ENCODE results near the gene ZNF20.

Gene ZNF20

GRCh38 chr19:12139885-12140544, at the start of gene ZNF20:
Gene ZNF20, minus strand, starts transcription at chr19:12140350. Its CDS starts 168 bp downstream, at chr19:12140182.
- intact Hi-C loops (cut with DNase I), result loop anchor here (5.0 to 10.0 kb wide), 2 partner anchors 75 to 343 kb away; partner anchors contain the start of genes ZNF491 and ZNF844

GRCh38 chr19:12187625-12188024, 47.5 kb upstream of the ZNF20 start:
- intact Hi-C loops (cut with DNase I), result no loop called here

More at GRCh38 chr19:12139885-12140544, at the start of gene ZNF20:
- DNase-seq, result peak; percentile 90 to 99 (median 96)

GRCh38 chr19:12180377-12180776, 40.2 kb upstream of the ZNF20 start:
- no peak for DNase-seq
- intact Hi-C loops (cut with DNase I), result no loop called here

More at GRCh38 chr19:12187625-12188024, 47.5 kb upstream of the ZNF20 start:
- no peak for DNase-seq

- DNase-seq, result no peak
- intact Hi-C loops (cut with DNase I), result no loop called here
Observed at GRCh38 chr19:12166626-12167025, 26.5 kb upstream of the ZNF20 start.

- intact Hi-C loops (cut with DNase I), result no loop called here
Observed at GRCh38 chr19:12163826-12164225, 23.7 kb upstream of the ZNF20 start.

GRCh38 chr19:12162882-12163806, 23.0 kb upstream of the ZNF20 start, which contains the start of gene ZNF136:
Gene ZNF136, plus strand, starts transcription at chr19:12163096. Its CDS starts 108 bp downstream, at chr19:12163204.
- DNase-seq, result peak; percentile 86 to 98 (median 94)
- intact Hi-C loops (cut with DNase I), result no loop called here

More at GRCh38 chr19:12163826-12164225, 23.7 kb upstream of the ZNF20 start:
- DNase-seq, result no peak

- intact Hi-C loops (cut with DNase I), result no loop called here
- no peak for DNase-seq
Observed at GRCh38 chr19:12162513-12162881, 22.3 kb upstream of the ZNF20 start.

GRCh38 chr19:12159773-12160414, 19.7 kb upstream of the ZNF20 start:
- intact Hi-C loops (cut with DNase I), result no loop called here
- DNase-seq, result no peak

GRCh38 chr19:12156223-12157058, 16.3 kb upstream of the ZNF20 start, which contains the start of gene ZNF625:
Gene ZNF625, minus strand, starts transcription at chr19:12156734. Its CDS starts 176 bp downstream, at chr19:12156558.
- intact Hi-C loops (cut with DNase I), result no loop called here
- peak; percentile 80 to 96 (median 90) for DNase-seq

GRCh38 chr19:12155324-12155860, 15.2 kb upstream of the ZNF20 start:
- intact Hi-C loops (cut with DNase I), result no loop called here
- DNase-seq, result no peak

GRCh38 chr19:12145348-12145747, 5.2 kb upstream of the ZNF20 start:
- intact Hi-C loops (cut with DNase I), result loop anchor here (10.0 kb wide), 1 partner anchor 81 kb away; the partner anchor contains the start of gene ZNF844

GRCh38 chr19:12141405-12141736, 1.2 kb upstream of the ZNF20 start:
- DNase-seq, result no peak
- intact Hi-C loops (cut with DNase I), result loop anchor here (5.0 to 10.0 kb wide), 2 partner anchors 77 to 344 kb away; partner anchors contain the start of genes ZNF491 and ZNF844

More at GRCh38 chr19:12145348-12145747, 5.2 kb upstream of the ZNF20 start:
- DNase-seq, result no peak

GRCh38 chr19:12140545-12141404, 625 bp upstream of the ZNF20 start:
- DNase-seq, result peak; percentile 71 to 96 (median 91)
- intact Hi-C loops (cut with DNase I), result loop anchor here (5.0 to 10.0 kb wide), 2 partner anchors 76 to 343 kb away; partner anchors contain the start of genes ZNF491 and ZNF844

GRCh38 chr19:12139269-12139668, 881 bp downstream of the ZNF20 start:
- no peak for DNase-seq
- intact Hi-C loops (cut with DNase I), result no loop called here

GRCh38 chr19:12137221-12137940, 2.8 kb downstream of the ZNF20 start:
- no peak for DNase-seq
- intact Hi-C loops (cut with DNase I), result no loop called here

GRCh38 chr19:12133069-12133468, 7.1 kb downstream of the ZNF20 start:
- intact Hi-C loops (cut with DNase I), result no loop called here
- no peak for DNase-seq
